ENCODE measurements around the gene BRD1.

GRCh38 chr22:49863931-49864330 lies 36.3 kb upstream of the BRD1 start:
- TF ChIP-seq CTCF (IDR thresholded peaks at IDR 0.05 in 2 of 3, conservative IDR thresholded peaks at IDR 0.05 in 1 of 3; ENCODE audit: borderline replicate concordance in 1 of 3, insufficient read depth in 1 of 3, low read depth in 2 of 3, low read length in 2 of 3): no peak
- no peak for TF ChIP-seq EZH2 (IDR thresholded peaks at IDR 0.05)
- TF ChIP-seq ZBTB33 (IDR thresholded peaks at IDR 0.05; ENCODE audit: extremely low read depth, insufficient replicate concordance, low read length): no peak
- no peak for TF ChIP-seq POLR2A (IDR thresholded peaks at IDR 0.05; ENCODE audit: borderline replicate concordance, extremely low read depth, insufficient read depth, insufficient read length)
- TF ChIP-seq JUND (IDR thresholded peaks at IDR 0.05): no peak
- no peak for TF ChIP-seq EGR1 (IDR thresholded peaks at IDR 0.05; ENCODE audit: low read depth)
- TF ChIP-seq RAD21 (IDR thresholded peaks at IDR 0.05; ENCODE audit: low read depth): no peak
